T-helper 1 cell treated with Interleukin-12 subunit alpha and Interleukin-12 subunit beta and Interleukin-4 antibody, amounts not matched to agents 30 μg/mL and 1 μg/mL, for 36 hours (primary cell): ENCODE results near the gene PDZK1.
"Not testable (repeated sequence)": the region's sequence is repeated elsewhere in the genome, so short reads cannot be mapped to it uniquely, and the experiment has no call there.

Experiments
- H3K27ac Mint-ChIP-seq: one replicate; pipeline ENCODE4 v1.8.0; 2021; ENCODE audit warnings: mild to moderate bottlenecking, mixed read lengths
- H3K27me3 Mint-ChIP-seq: one replicate; pipeline ENCODE4 v1.8.0; 2021; ENCODE audit warnings: low read depth, mixed read lengths
- H3K36me3 Mint-ChIP-seq: one replicate; pipeline ENCODE4 v1.8.0; 2021; ENCODE audit warnings: low read depth, mixed read lengths
- H3K4me1 Mint-ChIP-seq: one replicate; pipeline ENCODE4 v1.8.0; 2021; ENCODE audit warnings: low read depth, mixed read lengths
- H3K4me3 Mint-ChIP-seq: one replicate; pipeline ENCODE4 v1.8.0; 2021; ENCODE audit warnings: mild to moderate bottlenecking, moderate library complexity, mixed read lengths
- H3K9me3 Mint-ChIP-seq: one replicate; pipeline ENCODE4 v1.8.0; 2021; ENCODE audit warnings: mixed read lengths

The PDZK1 gene

GRCh38 chr1:145719230-145720079, 12.3 kb upstream of the PDZK1 start, which contains the start of gene CD160:
Gene CD160, plus strand, starts transcription at chr1:145719499. Its CDS starts 8,829 bp downstream, at chr1:145728328.
- H3K4me1 Mint-ChIP-seq, result peaks cover 10% of the 10 kb centered on the region
- H3K27ac Mint-ChIP-seq, result no peak within 1 kb of the TSS
- H3K27me3 Mint-ChIP-seq, result peaks cover 22% of the 10 kb centered on the region
- H3K9me3 Mint-ChIP-seq, result no peaks in the 10 kb centered on the region
- no peaks in the 10 kb centered on the region for H3K36me3 Mint-ChIP-seq
- H3K4me3 Mint-ChIP-seq, result no peak within 1 kb of the TSS

GRCh38 chr1:145718465-145718864, 11.3 kb upstream of the PDZK1 start:
- H3K36me3 Mint-ChIP-seq, H3K4me3 Mint-ChIP-seq, H3K9me3 Mint-ChIP-seq, H3K27ac Mint-ChIP-seq, H3K4me1 Mint-ChIP-seq: not testable (repeated sequence)
- H3K27me3 Mint-ChIP-seq, result peaks cover 22% of the 10 kb centered on the region

DNA sequence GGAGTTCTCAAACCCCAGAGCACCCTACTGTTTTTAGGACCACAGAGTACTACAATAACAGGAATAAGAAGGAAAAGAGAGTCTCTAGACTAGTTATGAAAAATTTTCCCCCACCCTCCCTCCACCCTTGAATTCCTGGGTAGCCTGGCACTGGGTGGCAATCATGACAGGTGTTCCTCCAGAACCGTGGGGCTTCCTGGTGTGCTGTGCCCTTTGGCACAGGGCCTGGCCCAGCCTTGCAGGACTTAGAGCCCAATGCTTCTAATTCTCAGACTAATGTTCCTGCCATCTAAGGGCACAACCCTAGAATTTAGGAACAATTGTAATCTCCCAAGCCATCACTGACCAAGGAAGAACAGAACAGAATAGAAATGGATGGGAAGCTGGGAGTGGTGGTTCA, 10.7 kb upstream of the PDZK1 start:
- peaks cover 10% of the 10 kb centered on the region for H3K4me1 Mint-ChIP-seq
- no peaks in the 10 kb centered on the region for H3K9me3 Mint-ChIP-seq
- H3K36me3 Mint-ChIP-seq, result no peaks in the 10 kb centered on the region
- H3K4me3 Mint-ChIP-seq, result no peak overlapping the region
- peaks cover 19% of the 10 kb centered on the region for H3K27me3 Mint-ChIP-seq
- H3K27ac Mint-ChIP-seq, result no peak overlapping the region

- Mint-ChIP-seq H3K4me3 (no peak overlapping the region), H3K9me3 (no peaks in the 10 kb centered on the region), H3K27ac (no peak overlapping the region), H3K36me3 (no peaks in the 10 kb centered on the region), H3K27me3 (peaks cover 18% of the 10 kb centered on the region), H3K4me1 (peaks cover 10% of the 10 kb centered on the region)
Measured at GRCh38 chr1:145716641-145717345, 9.6 kb upstream of the PDZK1 start.

DNA sequence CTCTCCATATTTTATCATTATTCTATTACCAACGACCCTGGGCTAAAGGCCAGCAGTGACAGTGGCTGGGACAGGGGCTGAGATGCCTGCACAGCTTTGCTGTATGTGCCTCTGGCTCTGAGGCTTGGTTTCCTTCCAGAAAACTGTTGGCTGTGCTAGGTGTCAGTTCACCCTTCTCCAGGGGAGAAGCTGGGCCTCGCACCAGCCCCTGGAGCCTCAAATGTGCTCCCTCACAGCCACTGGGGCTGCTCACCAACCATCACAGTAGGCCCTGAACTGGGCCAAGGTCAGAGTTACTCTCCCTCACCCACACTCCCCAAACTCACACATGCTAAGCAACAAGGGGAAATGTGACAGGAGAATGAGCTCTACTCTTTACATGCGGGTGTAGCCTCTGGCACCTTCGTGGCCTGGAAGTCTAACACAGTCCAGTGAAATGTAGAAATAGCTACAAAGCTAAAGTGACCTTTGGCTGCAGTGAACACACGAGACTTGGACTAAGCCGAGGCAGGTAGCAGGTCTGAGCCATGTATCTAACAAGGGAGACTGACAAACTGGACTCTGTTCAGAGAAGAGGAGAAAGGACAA, 7.5 kb upstream of the PDZK1 start:
- H3K36me3 Mint-ChIP-seq, result no peaks in the 10 kb centered on the region
- H3K27me3 Mint-ChIP-seq, result peaks cover 19% of the 10 kb centered on the region
- no peak overlapping the region for H3K4me3 Mint-ChIP-seq
- H3K27ac Mint-ChIP-seq, result no peak overlapping the region
- H3K4me1 Mint-ChIP-seq, result no peaks in the 10 kb centered on the region
- H3K9me3 Mint-ChIP-seq, result no peaks in the 10 kb centered on the region

DNA sequence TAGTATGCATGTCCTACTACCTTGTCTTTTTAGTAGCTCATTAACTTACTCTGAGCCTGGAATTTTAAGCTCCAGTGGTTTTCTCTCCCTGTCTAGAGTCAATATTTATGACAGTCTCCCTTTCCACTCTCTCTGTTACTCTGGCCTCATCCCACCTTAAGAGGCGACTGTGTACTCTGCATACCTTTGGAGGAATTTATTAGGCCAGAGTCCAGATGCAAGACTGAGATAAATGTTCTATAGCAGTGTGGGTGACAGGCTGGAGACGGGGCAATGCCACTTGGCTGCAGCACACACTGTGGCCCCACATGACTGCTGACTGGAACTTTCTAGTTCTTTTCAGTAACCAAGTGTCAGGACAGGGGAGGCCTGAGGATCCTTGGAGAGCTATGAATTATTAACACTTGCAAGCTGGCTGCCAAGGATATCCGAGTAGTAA, 4.1 kb upstream of the PDZK1 start:
- Mint-ChIP-seq H3K4me1 (no peaks in the 10 kb centered on the region), H3K27ac (no peak overlapping the region), H3K36me3 (no peaks in the 10 kb centered on the region), H3K9me3 (no peaks in the 10 kb centered on the region), H3K4me3 (no peak overlapping the region), H3K27me3 (peaks cover 13% of the 10 kb centered on the region)

DNA sequence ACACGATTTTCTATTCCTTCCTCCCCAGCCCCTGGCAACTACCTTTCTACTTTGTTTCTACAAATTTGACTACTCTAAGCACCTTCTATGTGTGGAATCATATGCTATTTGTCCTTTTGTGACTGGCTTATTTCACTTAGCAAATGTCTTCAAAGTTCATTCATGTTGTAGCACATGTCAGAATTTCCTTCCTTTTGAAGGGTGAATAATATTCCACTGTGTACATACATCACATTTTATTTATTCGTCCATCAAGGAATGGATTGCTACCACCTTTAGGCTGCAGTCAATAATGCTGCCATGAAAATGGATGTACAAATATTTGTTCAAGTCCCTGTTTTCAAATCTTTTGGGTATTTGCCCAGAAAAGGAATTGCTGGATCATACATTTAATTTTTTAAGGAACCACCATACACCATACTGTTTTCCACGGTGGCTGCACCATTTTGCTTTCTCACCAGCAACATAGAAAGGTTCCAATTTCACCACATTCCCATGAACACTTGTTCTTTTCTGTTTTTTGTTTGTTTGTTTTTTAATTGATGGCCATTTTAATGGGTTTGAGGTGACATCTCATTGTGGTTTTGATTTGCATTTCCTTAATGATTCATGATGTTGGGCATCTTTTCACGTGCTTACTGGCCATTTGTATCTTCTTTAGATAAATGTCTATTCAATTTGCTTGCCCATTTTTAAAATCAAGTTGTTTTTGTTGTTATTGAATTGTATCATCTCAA, 3.3 kb upstream of the PDZK1 start:
- Mint-ChIP-seq H3K4me3 (no peak overlapping the region), H3K27me3 (peaks cover 16% of the 10 kb centered on the region), H3K27ac (no peak overlapping the region), H3K4me1 (no peaks in the 10 kb centered on the region), H3K9me3 (no peaks in the 10 kb centered on the region), H3K36me3 (no peaks in the 10 kb centered on the region)

DNA sequence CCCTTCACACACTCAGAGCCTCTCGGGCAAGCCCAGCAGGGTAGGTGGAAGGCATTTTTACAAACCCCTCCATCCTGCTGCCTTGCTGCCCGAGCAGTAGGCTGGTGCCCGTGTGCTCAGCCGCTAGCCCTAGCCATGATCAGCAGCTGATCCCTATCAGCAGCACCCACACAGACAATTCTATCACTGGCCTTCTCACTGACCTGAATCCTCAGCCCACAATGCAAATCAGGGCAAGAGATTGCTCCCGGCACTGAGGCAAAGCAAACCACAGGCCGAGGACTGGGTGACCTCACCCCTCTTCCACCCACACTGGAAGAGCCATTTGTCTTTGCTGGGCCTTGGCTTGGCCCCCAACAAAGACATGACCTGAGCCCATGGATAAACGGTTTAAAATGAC, 895 bp upstream of the PDZK1 start:
- H3K27ac Mint-ChIP-seq, result no peak overlapping the region
- H3K4me3 Mint-ChIP-seq, result no peak overlapping the region
- H3K9me3 Mint-ChIP-seq, result no peaks in the 10 kb centered on the region
- H3K36me3 Mint-ChIP-seq, result no peaks in the 10 kb centered on the region
- no peaks in the 10 kb centered on the region for H3K4me1 Mint-ChIP-seq
- peaks cover 27% of the 10 kb centered on the region for H3K27me3 Mint-ChIP-seq

DNA sequence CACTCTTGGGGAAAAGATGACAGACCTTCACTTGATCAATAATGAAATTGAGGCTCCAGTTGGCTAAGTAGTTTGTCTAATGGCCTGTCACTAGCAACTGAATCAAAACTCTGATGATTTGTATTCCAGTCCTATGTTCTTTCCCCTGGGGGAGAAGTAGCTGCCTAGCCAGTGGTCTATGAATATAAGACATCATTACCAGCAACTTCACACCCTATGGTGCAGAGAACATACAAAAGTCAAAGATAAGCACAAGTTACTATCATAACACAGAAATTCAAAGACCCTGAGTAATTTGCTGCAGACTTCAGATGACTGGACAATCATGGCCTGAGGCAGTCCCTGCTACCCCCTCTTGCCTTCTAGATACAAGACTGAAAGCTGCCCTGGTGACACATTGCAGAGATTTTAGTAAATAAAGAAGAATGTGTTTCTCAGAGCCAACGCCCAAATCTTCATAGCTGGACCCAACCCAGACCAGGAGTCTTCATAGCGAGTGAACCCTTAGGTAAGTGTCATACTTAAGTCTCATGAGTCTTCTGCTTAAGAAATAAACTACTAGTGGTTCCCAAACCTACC, 993 bp downstream of the PDZK1 start:
- no peaks in the 10 kb centered on the region for H3K4me1 Mint-ChIP-seq
- no peak overlapping the region for H3K4me3 Mint-ChIP-seq
- H3K27me3 Mint-ChIP-seq, result peaks cover 30% of the 10 kb centered on the region
- no peaks in the 10 kb centered on the region for H3K36me3 Mint-ChIP-seq
- no peaks in the 10 kb centered on the region for H3K9me3 Mint-ChIP-seq
- H3K27ac Mint-ChIP-seq, result no peak overlapping the region

DNA sequence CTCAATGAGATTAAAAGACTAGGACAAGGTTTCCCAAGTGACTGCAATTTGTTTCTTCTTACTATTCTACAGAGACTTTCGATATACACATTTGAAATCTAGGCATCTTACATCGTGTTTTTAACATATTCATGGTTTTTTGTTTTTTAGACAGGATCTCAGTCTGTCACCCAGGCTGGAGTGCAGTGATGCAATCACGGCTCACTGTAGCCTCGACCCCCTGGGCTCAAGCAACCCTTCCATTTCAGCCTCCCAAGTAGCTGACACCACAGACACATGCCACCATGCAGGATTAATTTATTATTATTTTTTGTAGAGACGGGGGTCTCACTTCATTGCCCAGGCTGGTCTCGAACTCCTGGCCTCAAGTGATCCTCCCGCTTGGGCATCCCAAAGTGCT, 1.5 kb downstream of the PDZK1 start:
- Mint-ChIP-seq H3K27ac (no peak overlapping the region), H3K4me3 (no peak overlapping the region), H3K36me3 (no peaks in the 10 kb centered on the region), H3K27me3 (peaks cover 28% of the 10 kb centered on the region), H3K4me1 (no peaks in the 10 kb centered on the region), H3K9me3 (no peaks in the 10 kb centered on the region)

DNA sequence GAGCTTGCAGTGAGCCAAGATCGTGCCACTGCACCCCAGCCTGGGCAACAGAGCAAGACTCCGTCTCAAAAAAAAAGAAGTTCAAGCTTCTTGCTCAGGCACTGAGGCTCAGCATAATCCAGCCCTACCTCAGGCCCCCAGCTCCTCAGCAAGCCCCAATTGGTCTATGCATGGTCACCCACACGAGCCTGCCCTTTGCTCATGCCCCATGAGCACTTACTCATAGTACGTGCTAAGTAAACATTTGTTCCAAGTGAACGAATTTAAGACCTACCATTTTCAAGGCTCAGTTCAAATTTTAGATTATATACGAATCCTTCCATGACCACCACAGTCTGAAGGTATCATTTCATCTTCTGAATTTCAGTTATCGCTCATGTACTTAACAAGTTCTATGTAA, 4.3 kb downstream of the PDZK1 start:
- Mint-ChIP-seq H3K4me3 (no peak overlapping the region), H3K27ac (no peak overlapping the region), H3K4me1 (no peaks in the 10 kb centered on the region), H3K27me3 (peaks cover 34% of the 10 kb centered on the region), H3K36me3 (no peaks in the 10 kb centered on the region), H3K9me3 (no peaks in the 10 kb centered on the region)

DNA sequence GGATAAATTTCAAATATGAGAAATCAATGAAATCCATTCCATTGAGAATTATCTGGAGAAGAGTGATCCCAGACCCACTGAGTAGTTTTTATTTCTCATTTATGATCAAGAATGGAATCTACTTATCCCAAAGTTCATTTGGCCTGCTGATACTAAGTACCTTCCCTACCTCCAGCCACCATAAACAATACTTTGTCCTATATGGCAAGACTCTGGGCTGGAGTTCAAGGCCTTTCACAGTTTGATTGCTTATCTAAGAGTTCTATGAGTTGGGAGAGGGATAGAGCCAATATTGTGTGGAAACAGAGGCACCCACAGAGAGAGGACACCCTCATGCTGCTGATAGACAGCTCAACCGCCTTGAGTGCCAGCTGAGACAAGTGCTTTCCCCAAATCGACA, 5.1 kb downstream of the PDZK1 start:
- Mint-ChIP-seq H3K27ac (no peak overlapping the region), H3K27me3 (peaks cover 35% of the 10 kb centered on the region), H3K4me3 (no peak overlapping the region), H3K9me3 (no peaks in the 10 kb centered on the region), H3K4me1 (no peaks in the 10 kb centered on the region), H3K36me3 (no peaks in the 10 kb centered on the region)

- Mint-ChIP-seq H3K27me3 (peaks cover 40% of the 10 kb centered on the region), H3K36me3 (no peaks in the 10 kb centered on the region)
Measured at GRCh38 chr1:145701306-145701862, 5.8 kb downstream of the PDZK1 start.

DNA sequence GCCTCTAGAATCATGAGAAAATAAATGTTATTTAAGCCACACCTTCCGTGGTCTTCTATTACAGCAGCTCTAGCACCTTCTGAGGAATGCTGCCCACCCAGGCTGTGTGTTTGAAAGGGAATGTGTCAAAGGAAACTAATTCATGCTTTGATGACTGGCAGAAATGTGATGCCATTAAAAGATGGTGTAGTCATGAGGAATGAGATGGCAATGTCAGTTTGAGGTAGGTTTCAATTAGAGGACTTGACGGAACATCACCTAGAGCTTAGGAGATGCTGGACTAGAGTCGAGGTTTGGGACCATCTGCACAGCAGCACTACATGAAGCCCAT, 10.6 kb downstream of the PDZK1 start:
- no peak overlapping the region for H3K27ac Mint-ChIP-seq
- no peaks in the 10 kb centered on the region for H3K9me3 Mint-ChIP-seq
- H3K27me3 Mint-ChIP-seq, result peaks cover 25% of the 10 kb centered on the region
- H3K4me1 Mint-ChIP-seq, result peaks cover 3% of the 10 kb centered on the region
- no peak overlapping the region for H3K4me3 Mint-ChIP-seq
- no peaks in the 10 kb centered on the region for H3K36me3 Mint-ChIP-seq

More at GRCh38 chr1:145701306-145701862, 5.8 kb downstream of the PDZK1 start:
- Mint-ChIP-seq H3K9me3 (no peaks in the 10 kb centered on the region), H3K27ac (no peak overlapping the region), H3K4me1 (no peaks in the 10 kb centered on the region), H3K4me3 (no peak overlapping the region)
